Fibroblast of skin of right biceps (primary cell): ENCODE results near the gene RHOBTB3.
"Not testable (repeated sequence)": the region's sequence is repeated elsewhere in the genome, so short reads cannot be mapped to it uniquely, and the experiment has no call there.

Experiments
- DNase-seq: peaks from one replicate; pipeline ENCODE4 v3.0.0-alpha.2; 2013

Gene RHOBTB3

DNA sequence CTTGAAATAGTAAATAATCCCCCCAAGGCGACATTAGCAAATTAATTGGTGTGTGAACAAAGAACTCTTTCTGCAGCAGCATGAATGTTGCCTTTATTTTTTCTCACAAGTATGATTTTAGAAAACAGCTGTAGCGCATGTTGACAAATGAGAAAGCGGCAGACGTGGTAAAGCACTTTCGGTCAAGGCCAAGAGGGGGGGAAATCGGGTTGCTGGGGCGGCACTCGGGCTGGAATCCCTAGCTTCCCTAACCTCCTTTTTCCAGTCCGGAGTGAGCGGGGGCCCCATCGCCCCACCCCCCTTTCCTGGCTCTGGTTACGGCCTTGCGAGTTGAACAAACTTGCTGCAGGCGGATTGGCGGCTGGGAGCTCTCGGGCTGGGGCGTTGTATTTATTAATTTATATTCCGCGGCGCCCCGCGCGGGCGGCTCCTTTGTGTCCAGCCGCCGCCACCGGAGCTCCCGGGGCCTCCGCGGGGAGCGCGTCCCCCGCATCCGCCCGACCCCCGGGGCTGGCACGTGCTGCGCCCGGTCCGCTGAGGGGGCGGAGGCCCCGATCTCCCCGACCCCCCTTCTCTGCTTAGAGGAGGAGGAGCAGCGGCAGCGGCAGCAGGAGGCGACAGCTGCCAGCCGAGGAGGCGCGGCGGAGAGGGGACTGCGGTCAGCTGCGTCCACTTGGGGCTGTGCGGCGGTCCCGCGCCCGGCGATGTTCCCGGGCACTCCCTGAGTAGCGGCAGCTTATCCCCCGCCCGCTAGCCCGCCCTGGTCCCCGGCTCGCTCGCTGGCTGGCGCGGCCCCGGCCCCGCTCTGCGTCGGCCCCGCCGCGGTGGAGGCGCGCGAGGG is at the start of gene RHOBTB3:
Gene RHOBTB3, plus strand, starts transcription at position 607 of the 841 bp plus-strand sequence. CDS start 347 bp downstream, outside the sequence.
- DNase-seq, result peak; percentile 94

GRCh38 chr5:95682891-95683290 is 48.2 kb upstream of the RHOBTB3 start, which contains the start of gene SPATA9:
Gene SPATA9 (minus strand): TSS chr5:95682991. CDS start chr5:95682854, 137 bp downstream.
- DNase-seq, result no peak

DNA sequence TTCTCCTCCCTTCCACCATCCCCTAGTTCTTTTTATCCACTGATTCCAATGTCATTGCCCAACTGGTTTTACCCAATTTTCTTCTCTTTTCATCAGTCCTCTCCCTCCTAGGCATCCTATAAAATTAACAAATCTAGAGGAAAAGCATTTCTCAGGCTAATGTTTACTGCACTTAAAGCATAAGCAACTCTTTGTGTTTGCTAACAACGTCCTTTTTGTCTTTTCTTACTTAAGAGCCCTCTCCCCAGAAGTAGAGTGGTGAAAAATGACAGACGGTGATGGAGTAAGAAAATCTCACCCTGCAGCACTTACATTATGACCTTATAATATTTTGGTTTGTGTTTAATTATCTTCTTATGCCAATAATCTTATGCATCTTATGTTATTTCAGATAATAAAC is 46.8 kb upstream of the RHOBTB3 start:
- DNase-seq, result no peak

DNA sequence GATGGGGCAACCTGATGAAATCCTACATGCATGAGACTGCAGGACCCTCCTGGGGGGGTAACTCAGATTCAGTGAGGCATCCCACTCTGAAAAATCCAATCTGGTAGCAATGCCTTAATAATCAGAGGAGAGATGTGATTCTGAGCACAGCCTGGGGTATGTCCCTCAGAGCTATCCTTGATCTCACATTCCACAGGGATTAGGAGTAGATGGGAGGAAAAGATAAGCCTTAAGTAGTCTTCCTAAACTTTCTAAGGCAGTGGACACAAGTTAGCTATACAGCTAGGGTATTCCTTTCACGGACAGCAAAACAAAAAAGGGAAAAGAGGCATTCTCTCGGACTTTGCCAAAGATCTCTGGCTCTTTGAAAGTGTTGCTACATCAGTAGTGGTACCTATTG is 44.5 kb upstream of the RHOBTB3 start:
- DNase-seq, result peak; percentile 57

GRCh38 chr5:95689680-95690079 is 41.5 kb upstream of the RHOBTB3 start:
- no peak for DNase-seq

- no peak for DNase-seq
Observed at GRCh38 chr5:95690333-95690732, 40.8 kb upstream of the RHOBTB3 start.

DNA sequence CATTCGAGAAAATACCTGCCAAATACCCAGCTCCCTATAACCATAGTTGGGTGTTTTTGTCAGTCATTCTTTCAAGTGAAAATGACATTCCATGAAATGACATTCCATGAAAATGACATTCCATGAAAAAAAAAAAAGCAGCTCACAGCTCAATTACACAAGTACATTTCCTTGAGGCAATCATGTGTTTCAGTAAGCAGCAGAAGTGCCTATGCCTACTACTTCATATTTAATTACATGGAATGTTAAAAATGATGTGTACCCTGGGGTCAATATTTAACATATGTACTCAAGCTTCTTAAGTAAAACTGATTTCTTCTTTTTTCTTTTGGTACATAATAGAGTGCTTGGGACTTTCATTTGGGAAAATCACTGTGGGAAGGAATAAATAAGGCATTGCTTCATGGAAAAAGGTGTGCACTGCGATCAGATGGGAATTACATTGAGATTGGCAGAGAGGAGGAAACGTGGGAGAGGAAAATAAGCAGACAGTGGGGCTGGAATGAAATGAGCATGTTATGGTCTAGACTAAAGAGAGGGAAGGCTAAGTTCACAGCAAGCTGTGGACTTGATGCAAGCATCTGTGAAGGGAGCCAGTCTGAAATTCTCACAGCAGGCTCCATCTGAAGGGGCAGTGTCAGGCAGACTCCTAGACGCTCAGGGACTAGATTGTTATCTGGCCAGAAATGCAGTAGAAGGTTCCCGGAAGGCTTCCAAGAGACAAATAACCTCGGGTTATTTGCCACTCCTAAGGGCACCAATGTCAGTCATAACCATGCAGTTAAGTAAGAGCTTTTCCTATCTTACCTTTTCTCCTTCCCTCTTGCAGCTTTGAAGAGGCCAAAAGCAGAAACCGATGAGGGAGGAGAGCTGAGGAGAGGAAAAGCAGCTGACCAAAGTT is 33.1 kb upstream of the RHOBTB3 start:
- DNase-seq, result peak; percentile 36

- DNase-seq, result no peak
Observed at GRCh38 chr5:95699337-95699736, 31.8 kb upstream of the RHOBTB3 start.

DNA sequence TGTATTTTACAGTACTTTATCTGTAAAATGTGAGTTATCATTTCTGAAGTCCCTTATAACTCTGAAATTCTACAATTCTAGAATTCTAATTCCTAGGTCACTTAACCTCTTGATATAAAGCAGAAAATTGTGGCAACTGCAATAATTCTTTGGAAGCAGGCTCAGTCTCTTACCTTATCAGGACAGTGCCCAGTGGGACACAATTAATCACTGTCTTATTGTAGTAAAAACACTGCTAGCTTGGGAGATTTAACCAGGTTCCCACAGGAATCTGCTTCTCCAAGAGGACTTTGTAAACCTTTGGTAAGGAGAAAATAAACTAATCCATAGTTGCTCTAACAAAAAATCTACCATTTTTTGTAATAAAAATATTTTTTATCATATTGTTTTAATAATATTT is 30.1 kb upstream of the RHOBTB3 start:
- no peak for DNase-seq

GRCh38 chr5:95704150-95704549 is 27.0 kb upstream of the RHOBTB3 start:
- no peak for DNase-seq

GRCh38 chr5:95706196-95706595 is 24.9 kb upstream of the RHOBTB3 start:
- not testable (repeated sequence) for DNase-seq

GRCh38 chr5:95707055-95707454 is 24.1 kb upstream of the RHOBTB3 start:
- no peak for DNase-seq

- not testable (repeated sequence) for DNase-seq
Observed at GRCh38 chr5:95707534-95708188, 23.5 kb upstream of the RHOBTB3 start.

DNA sequence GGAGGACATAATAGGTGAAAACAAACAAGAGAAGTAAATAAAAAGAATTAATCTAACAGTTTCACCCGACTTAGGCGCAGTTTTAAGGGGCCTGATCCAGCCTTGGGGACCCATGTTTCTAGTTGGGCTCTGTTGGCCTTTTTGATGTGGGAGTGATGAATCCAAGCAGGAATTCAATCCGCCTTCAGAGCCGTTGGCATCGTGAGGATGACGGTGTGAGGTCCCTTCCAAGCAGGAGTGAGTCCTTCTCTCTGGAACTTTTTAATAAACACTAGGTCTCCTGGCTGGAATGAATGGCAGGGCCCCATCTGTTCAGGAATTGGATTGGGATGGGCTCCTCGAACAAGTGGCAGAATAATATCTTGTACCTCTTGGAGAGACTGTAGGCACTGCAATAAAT is 22.3 kb upstream of the RHOBTB3 start:
- DNase-seq, result no peak

GRCh38 chr5:95709967-95710650 is 21.0 kb upstream of the RHOBTB3 start:
- no peak for DNase-seq

GRCh38 chr5:95710651-95711500 is 20.3 kb upstream of the RHOBTB3 start:
- not testable (repeated sequence) for DNase-seq

DNA sequence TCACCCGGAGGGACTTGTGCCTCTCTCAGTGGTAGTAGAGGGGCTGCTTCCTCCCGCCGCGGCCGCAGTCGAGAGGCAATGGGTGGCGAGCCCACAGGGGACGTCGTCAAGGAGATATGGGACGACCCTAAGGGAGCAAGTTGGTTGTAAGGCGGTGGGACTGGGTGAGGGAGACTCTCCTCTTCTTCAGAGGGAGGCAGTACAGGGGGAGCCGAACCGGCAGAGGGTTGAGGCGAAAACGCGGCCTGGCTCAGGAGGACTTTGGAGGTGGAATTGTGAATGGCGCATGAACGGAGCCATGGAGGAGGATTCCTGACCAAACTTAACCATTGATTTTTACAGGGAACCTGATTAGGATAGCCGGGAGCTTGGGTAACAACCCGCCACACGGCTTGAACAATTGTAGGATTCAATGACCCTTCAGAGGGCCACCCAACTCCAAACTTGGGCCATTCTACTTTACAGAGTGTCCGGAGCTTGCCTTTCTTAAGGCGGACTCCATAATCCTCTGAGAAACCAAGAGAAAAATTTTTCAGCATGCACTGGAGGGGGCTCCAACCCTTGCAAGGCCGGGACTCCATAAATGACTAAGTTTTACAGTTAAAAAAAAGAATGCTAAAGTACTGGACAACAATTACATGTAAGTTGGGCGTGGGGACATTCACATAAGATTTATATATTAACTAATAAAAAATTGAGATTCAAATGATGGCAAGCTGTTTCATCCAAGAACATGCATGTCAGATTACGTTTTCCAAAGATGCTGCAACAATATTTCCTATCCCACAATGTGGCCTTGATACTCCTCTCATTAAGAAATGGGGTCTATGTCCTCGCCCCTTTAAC is 19.4 kb upstream of the RHOBTB3 start:
- DNase-seq, result no peak

DNA sequence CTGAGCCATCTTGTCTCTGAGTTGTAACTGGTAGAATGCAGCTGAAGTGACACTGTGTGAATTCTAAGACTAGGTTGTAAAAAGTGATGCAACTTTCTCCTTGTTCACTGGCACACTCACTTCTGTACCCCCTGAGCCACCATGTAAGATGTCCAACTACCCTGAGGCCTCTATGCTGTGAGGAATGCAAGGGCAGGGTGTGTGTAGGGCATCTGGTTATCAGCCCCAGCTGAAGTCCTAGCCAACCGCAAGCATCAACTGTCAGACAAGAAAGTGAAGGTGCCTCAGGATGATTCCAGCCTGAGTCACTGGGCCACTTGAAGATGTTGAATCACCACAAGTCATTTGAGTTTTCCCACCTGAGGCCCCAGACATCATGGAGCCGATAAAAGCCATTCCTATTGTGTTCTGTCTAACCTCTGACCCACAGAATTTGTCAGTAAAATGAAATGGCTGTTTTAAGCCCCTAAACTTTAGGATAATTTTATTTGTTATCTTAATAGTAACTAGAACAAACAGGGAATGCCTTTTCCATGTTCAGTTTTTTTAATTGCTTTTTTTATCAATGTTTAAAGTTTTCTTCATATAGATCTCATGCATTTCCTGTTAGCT is 18.7 kb upstream of the RHOBTB3 start:
- DNase-seq, result peak; percentile 89

- DNase-seq, result not testable (repeated sequence)
Observed at GRCh38 chr5:95713246-95713645, 17.9 kb upstream of the RHOBTB3 start.
